Measurements from ENCODE around the gene FAM43B. TPM values are rescaled to one million over a fixed set of nuclear protein-coding genes. Genes with fewer than 3 reads are reported as not detected.

Gene FAM43B
- total and polyA plus RNA-seq, 2 donors (not counting 1 experiment from before 2014, with no cell fraction given), result not detected

GRCh38 chr1:20573987-20574386 lies 21.6 kb downstream of the FAM43B start:
- no peak overlapping the region for H3K4me3 Mint-ChIP-seq
- Histone ChIP-seq H3K79me2 (ENCODE audit: control insufficient read depth, insufficient read depth, low read length) (no peaks in the 10 kb centered on the region), H3K27ac (ENCODE audit: low read length in 2 of 2) (no peak overlapping the region), H2AFZ (ENCODE audit: insufficient read depth, low read depth, low read length, poor library complexity, severe bottlenecking) (no peak overlapping the region), H3K36me3 (replicated peaks in 1 of 2; ENCODE audit: control extremely low read depth in 1 of 2, control insufficient read depth in 1 of 2, extremely low read depth in 1 of 2, insufficient read depth in 2 of 2, low read length in 1 of 2) (no peaks in the 10 kb centered on the region), H3K4me2 (replicated peaks; ENCODE audit: low read depth, low read length, poor library complexity, severe bottlenecking) (no peak overlapping the region), H3K9ac (ENCODE audit: low read length) (no peak overlapping the region), H3K4me1 (ENCODE audit: control insufficient read depth in 2 of 2, insufficient read depth in 2 of 2, low read length in 2 of 2) (no peaks in the 10 kb centered on the region), H4K20me1 (ENCODE audit: control insufficient read depth, insufficient read depth, low read length, poor library complexity, severe bottlenecking) (no peaks in the 10 kb centered on the region), H3K4me3 (ENCODE audit: control extremely low read depth in 1 of 5, extremely low read depth in 1 of 5, insufficient read depth in 1 of 5, low read depth in 2 of 5, low read length in 4 of 5) (no peak overlapping the region), H3K9me3 (ENCODE audit: control extremely low read depth in 1 of 3, control insufficient read depth in 2 of 3, insufficient read depth in 1 of 3, low read length in 2 of 3) (peaks cover 0 to 11% (median 0%) of the 10 kb centered on the region in 3 donors), H3K27me3 (replicated peaks in 1 of 4; ENCODE audit: control extremely low read depth in 1 of 4, control insufficient read depth in 3 of 4, insufficient read depth in 4 of 4, low read length in 3 of 4) (peaks cover 0 to 30% (median 12%) of the 10 kb centered on the region in 4 experiments)
- ChIA-PET CTCF (no interaction called here), POLR2A (no interaction called here)
- no peak for TF ChIP-seq CTCF (IDR thresholded peaks at IDR 0.05)
- no peak for TF ChIP-seq EZH2 (IDR thresholded peaks at IDR 0.05; ENCODE audit: borderline replicate concordance, insufficient read depth, low read depth, low read length, poor library complexity, severe bottlenecking)
- H3K27me3 Mint-ChIP-seq, result peaks cover 49% of the 10 kb centered on the region
- H3K27ac Mint-ChIP-seq, result no peak overlapping the region
- intact Hi-C loops (cut with micrococcal nuclease), result no loop called here
- WGBS (ENCODE audit: insufficient coverage), result 89% methylated on average over 1 of the region's 1 CpG
- no peaks in the 10 kb centered on the region for H3K9me3 Mint-ChIP-seq (ENCODE audit: insufficient read depth)
- H3K4me1 Mint-ChIP-seq, result no peaks in the 10 kb centered on the region
- DNase-seq (no peak), ATAC-seq (ENCODE audit: low read depth) (no peak)

GRCh38 chr1:20574686-20575540 lies 22.5 kb downstream of the FAM43B start:
- Mint-ChIP-seq H3K27me3 (peaks cover 44% of the 10 kb centered on the region), H3K27ac (no peak overlapping the region), H3K9me3 (ENCODE audit: insufficient read depth) (no peaks in the 10 kb centered on the region), H3K4me1 (no peaks in the 10 kb centered on the region), H3K4me3 (no peak overlapping the region)
- H3K79me2 ChIP-seq (ENCODE audit: control insufficient read depth, insufficient read depth, low read length), result no peaks in the 10 kb centered on the region
- H3K4me1 ChIP-seq (ENCODE audit: control insufficient read depth in 2 of 2, insufficient read depth in 2 of 2, low read length in 2 of 2), result no peaks in the 10 kb centered on the region
- no peak overlapping the region for H3K9ac ChIP-seq (ENCODE audit: low read length)
- intact Hi-C loops (cut with micrococcal nuclease), result no loop called here
- H3K4me3 ChIP-seq (ENCODE audit: control extremely low read depth in 1 of 5, extremely low read depth in 1 of 5, insufficient read depth in 1 of 5, low read depth in 2 of 5, low read length in 4 of 5), result no peak overlapping the region
- no peaks in the 10 kb centered on the region for H3K36me3 ChIP-seq (replicated peaks in 1 of 2; ENCODE audit: control extremely low read depth in 1 of 2, control insufficient read depth in 1 of 2, extremely low read depth in 1 of 2, insufficient read depth in 2 of 2, low read length in 1 of 2)
- ChIA-PET POLR2A (no interaction called here), CTCF (no interaction called here)
- DNase-seq (peak; percentile 36), ATAC-seq (ENCODE audit: low read depth) (no peak)
- peaks cover 0 to 7% (median 0%) of the 10 kb centered on the region in 3 donors for H3K9me3 ChIP-seq (ENCODE audit: control extremely low read depth in 1 of 3, control insufficient read depth in 2 of 3, insufficient read depth in 1 of 3, low read length in 2 of 3)
- H3K4me2 ChIP-seq (replicated peaks; ENCODE audit: low read depth, low read length, poor library complexity, severe bottlenecking), result no peak overlapping the region
- no peak overlapping the region for H2AFZ ChIP-seq (ENCODE audit: insufficient read depth, low read depth, low read length, poor library complexity, severe bottlenecking)
- no peak overlapping the region for H3K27ac ChIP-seq (ENCODE audit: low read length in 2 of 2)
- no peaks in the 10 kb centered on the region for H4K20me1 ChIP-seq (ENCODE audit: control insufficient read depth, insufficient read depth, low read length, poor library complexity, severe bottlenecking)
- TF ChIP-seq EZH2 (IDR thresholded peaks at IDR 0.05; ENCODE audit: borderline replicate concordance, insufficient read depth, low read depth, low read length, poor library complexity, severe bottlenecking) (no peak), CTCF (IDR thresholded peaks at IDR 0.05) (no peak)
- H3K27me3 ChIP-seq (replicated peaks in 1 of 4; ENCODE audit: control extremely low read depth in 1 of 4, control insufficient read depth in 3 of 4, insufficient read depth in 4 of 4, low read length in 3 of 4), result peaks cover 0 to 26% (median 11%) of the 10 kb centered on the region in 4 experiments
- 27% methylated on average over 8 of the region's 18 CpGs for WGBS (ENCODE audit: insufficient coverage)

All from B cell (primary cell).